GM23248 (cell line): ENCODE results near the gene ARCN1.

ENCODE experiments used
- EZH2 ChIP-seq: fragments of 200-600 bp; sonication (generic); IDR thresholded peaks from 2 replicates; pipeline ENCODE4 v1.6.1; 2018; ENCODE audit warnings: antibody characterized with exemption, mild to moderate bottlenecking; ENCODE audit not compliant: insufficient read depth, poor library complexity, severe bottlenecking
- EZH2phosphoT487 ChIP-seq: fragments of 200-600 bp; sonication (generic); IDR thresholded peaks from 2 replicates; pipeline ENCODE4 v1.6.1; 2018; ENCODE audit warnings: antibody characterized with exemption, moderate library complexity, mild to moderate bottlenecking, low read depth; ENCODE audit not compliant: insufficient read depth

DNA sequence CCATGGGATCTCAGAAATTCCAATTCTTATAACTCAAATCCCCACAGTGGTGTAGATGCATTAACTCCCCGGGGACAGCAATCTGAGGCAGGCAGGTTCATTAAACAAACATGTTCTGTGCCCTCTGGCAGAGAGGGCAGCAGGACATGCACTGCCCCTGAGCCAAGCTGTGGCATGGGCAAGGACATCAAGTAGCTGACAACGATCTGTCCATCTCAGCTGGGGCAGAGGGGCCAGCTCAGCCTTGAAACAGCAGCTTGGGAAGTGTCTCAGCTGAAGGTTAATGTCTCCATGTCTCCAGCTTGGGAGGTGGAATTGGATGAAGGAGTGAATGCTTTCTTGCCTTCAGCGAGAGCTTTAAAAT, 27.6 kb upstream of the ARCN1 start:
- no peak for TF ChIP-seq EZH2phosphoT487
- TF ChIP-seq EZH2: no peak
